OCI-LY1 (cell line): ENCODE data around the gene ZBTB1.

Source experiments
- EZH2 ChIP-seq: fragments of 200-600 bp; sonication (generic), shearing (Covaris generic); IDR thresholded peaks from 2 replicates; pipeline ENCODE4 v1.8.0; 2017; ENCODE audit warnings: borderline replicate concordance, mixed run types, mild to moderate bottlenecking, antibody characterized with exemption, low read length, moderate library complexity, mixed read lengths
- TF ChIP-seq, protein P1 (sequence below): fragments of 200-600 bp; sonication (generic), shearing (Covaris generic); IDR thresholded peaks from 2 replicates; pipeline ENCODE4 v1.5.1; 2017; ENCODE audit warnings: mild to moderate bottlenecking, antibody characterized with exemption, low read length, moderate library complexity, mixed read lengths

DNA sequence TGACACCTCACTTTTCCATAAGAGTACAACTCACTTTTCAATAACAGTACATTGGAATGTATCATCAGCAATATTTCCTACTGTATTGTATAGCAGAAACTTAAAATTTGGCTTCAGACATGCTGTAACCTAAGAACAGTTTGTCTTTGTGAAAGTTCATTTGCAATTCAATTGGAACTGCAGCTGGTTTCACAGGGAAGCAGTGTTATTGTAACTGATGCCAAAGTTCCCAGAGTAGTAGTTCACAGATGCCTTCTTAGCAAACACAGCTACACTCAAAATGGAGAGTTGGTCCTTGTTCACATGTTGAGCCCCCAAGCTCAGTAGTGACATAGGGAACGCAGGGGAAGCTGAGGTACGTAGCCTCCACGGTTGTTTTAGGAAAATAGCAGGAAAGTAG is 68.5 kb downstream of the ZBTB1 start:
- TF ChIP-seq, protein P1, sequence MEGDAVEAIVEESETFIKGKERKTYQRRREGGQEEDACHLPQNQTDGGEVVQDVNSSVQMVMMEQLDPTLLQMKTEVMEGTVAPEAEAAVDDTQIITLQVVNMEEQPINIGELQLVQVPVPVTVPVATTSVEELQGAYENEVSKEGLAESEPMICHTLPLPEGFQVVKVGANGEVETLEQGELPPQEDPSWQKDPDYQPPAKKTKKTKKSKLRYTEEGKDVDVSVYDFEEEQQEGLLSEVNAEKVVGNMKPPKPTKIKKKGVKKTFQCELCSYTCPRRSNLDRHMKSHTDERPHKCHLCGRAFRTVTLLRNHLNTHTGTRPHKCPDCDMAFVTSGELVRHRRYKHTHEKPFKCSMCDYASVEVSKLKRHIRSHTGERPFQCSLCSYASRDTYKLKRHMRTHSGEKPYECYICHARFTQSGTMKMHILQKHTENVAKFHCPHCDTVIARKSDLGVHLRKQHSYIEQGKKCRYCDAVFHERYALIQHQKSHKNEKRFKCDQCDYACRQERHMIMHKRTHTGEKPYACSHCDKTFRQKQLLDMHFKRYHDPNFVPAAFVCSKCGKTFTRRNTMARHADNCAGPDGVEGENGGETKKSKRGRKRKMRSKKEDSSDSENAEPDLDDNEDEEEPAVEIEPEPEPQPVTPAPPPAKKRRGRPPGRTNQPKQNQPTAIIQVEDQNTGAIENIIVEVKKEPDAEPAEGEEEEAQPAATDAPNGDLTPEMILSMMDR = no peak
- no peak for TF ChIP-seq EZH2
